NCI-H2107 treated with DMSO at 0.1 percent for 48 hours (cell line): Measurements from ENCODE around the gene CKAP5.

ENCODE experiments used
- DNase-seq: peaks from one replicate; lab custom pipeline; 2025; ENCODE audit not compliant: unreplicated experiment; lab: John Stamatoyannopoulos, UW

CKAP5 gene

GRCh38 chr11:46769636-46770221 is 76.4 kb downstream of the CKAP5 start:
- no peak for DNase-seq

GRCh38 chr11:46766656-46767055 is 79.4 kb downstream of the CKAP5 start:
- no peak for DNase-seq

- DNase-seq, result no peak
These were observed 83.8 kb downstream of the CKAP5 start for GRCh38 chr11:46762248-46762647.

GRCh38 chr11:46761807-46762206 is 84.3 kb downstream of the CKAP5 start:
- DNase-seq, result no peak

GRCh38 chr11:46760429-46761128 is 85.5 kb downstream of the CKAP5 start:
- DNase-seq, result no peak

GRCh38 chr11:46759196-46759595 is 86.9 kb downstream of the CKAP5 start:
- no peak for DNase-seq

GRCh38 chr11:46755962-46756361 is 90.1 kb downstream of the CKAP5 start:
- DNase-seq, result no peak

- no peak for DNase-seq
These were observed 98.9 kb downstream of the CKAP5 start for GRCh38 chr11:46747150-46747549.

- DNase-seq, result no peak
These were observed 100.1 kb downstream of the CKAP5 start for GRCh38 chr11:46745995-46746394.

GRCh38 chr11:46745328-46745727 is 100.8 kb downstream of the CKAP5 start:
- DNase-seq, result no peak

- DNase-seq, result no peak
These were observed 102.3 kb downstream of the CKAP5 start for GRCh38 chr11:46743693-46744339.

- no peak for DNase-seq
These were observed 103.0 kb downstream of the CKAP5 start for GRCh38 chr11:46743043-46743442.

- DNase-seq, result no peak
These were observed 104.2 kb downstream of the CKAP5 start for GRCh38 chr11:46741600-46742484.

- no peak for DNase-seq
These were observed 107.2 kb downstream of the CKAP5 start for GRCh38 chr11:46738887-46739286.

GRCh38 chr11:46737699-46738098 is 108.4 kb downstream of the CKAP5 start:
- no peak for DNase-seq

- DNase-seq, result no peak
These were observed 109.5 kb downstream of the CKAP5 start for GRCh38 chr11:46736615-46737014.

GRCh38 chr11:46736146-46736545 is 109.9 kb downstream of the CKAP5 start:
- DNase-seq, result no peak

- DNase-seq, result no peak
These were observed 112.8 kb downstream of the CKAP5 start for GRCh38 chr11:46733234-46733633.

GRCh38 chr11:46731545-46731944 is 114.5 kb downstream of the CKAP5 start:
- no peak for DNase-seq

GRCh38 chr11:46729110-46730027 is 116.7 kb downstream of the CKAP5 start:
- DNase-seq, result no peak
